Measurements from ENCODE around the gene ANKRD28.

DNA sequence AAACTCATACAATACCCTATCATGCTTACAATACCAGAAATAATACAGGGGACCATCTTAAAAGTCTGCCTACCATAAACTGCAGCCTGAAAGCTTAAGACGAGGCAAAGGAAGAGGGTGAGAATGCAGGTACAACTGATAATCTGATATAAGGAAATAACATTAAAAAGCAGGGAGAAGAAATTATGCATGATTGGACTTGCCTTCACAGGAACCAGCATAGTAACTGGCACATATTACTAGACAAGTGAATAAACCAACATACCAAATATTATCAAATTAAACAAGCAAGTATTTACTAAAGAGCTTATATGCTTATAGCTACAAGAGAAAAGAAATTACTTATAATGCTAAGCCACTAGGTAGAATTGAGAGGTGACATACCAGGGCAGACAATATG, 18.7 kb downstream of the ANKRD28 start:
- TF ChIP-seq POLR2AphosphoS5 (IDR thresholded peaks at IDR 0.05) = no peak
- TF ChIP-seq, protein P1, sequence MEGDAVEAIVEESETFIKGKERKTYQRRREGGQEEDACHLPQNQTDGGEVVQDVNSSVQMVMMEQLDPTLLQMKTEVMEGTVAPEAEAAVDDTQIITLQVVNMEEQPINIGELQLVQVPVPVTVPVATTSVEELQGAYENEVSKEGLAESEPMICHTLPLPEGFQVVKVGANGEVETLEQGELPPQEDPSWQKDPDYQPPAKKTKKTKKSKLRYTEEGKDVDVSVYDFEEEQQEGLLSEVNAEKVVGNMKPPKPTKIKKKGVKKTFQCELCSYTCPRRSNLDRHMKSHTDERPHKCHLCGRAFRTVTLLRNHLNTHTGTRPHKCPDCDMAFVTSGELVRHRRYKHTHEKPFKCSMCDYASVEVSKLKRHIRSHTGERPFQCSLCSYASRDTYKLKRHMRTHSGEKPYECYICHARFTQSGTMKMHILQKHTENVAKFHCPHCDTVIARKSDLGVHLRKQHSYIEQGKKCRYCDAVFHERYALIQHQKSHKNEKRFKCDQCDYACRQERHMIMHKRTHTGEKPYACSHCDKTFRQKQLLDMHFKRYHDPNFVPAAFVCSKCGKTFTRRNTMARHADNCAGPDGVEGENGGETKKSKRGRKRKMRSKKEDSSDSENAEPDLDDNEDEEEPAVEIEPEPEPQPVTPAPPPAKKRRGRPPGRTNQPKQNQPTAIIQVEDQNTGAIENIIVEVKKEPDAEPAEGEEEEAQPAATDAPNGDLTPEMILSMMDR (IDR thresholded peaks at IDR 0.05) = no peak

Data from prostate gland (tissue), 2 donors.